ENCODE data around the gene ABCG1.

ABCG1 gene

GRCh38 chr21:42272984-42273600, 54.2 kb downstream of the ABCG1 start:
- DNase-seq: no peak

GRCh38 chr21:42276076-42276475, 57.1 kb downstream of the ABCG1 start:
- DNase-seq: no peak

- DNase-seq: no peak
Observed at GRCh38 chr21:42276526-42277154, 57.7 kb downstream of the ABCG1 start.

GRCh38 chr21:42277593-42277992, 58.7 kb downstream of the ABCG1 start:
- no peak for DNase-seq

- DNase-seq: no peak
Observed at GRCh38 chr21:42278451-42279149, 59.7 kb downstream of the ABCG1 start.

- DNase-seq: no peak
Observed at GRCh38 chr21:42279341-42279871, 60.5 kb downstream of the ABCG1 start.

- DNase-seq: no peak
Observed at GRCh38 chr21:42279888-42280287, 60.9 kb downstream of the ABCG1 start.

GRCh38 chr21:42280356-42281180, 61.6 kb downstream of the ABCG1 start:
- DNase-seq: no peak

DNA sequence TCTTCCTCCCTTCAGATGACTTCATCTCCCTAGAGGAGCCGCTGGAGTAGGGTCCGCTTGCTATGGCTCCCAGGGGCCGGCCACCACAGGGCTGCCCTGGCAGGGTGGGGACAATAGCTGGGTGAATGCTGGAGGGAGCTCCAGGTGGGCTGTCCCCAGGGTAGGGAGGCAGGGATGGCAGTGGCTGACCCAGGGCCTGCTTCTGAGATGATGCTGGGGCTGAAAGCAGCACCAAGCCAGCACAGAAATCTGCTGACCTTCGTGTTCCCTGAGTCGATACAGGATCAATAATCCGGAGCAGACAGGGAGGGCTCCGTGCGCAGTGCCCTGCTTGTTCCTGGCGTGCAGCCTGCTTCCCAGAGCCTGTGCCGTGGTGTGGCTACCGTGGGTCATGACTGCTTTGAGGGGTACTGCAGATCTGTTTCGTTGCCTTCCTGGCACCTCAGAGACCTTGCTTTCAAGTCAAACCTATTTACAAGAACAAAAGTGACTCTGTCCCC, 62.3 kb downstream of the ABCG1 start:
- DNase-seq: no peak

DNA sequence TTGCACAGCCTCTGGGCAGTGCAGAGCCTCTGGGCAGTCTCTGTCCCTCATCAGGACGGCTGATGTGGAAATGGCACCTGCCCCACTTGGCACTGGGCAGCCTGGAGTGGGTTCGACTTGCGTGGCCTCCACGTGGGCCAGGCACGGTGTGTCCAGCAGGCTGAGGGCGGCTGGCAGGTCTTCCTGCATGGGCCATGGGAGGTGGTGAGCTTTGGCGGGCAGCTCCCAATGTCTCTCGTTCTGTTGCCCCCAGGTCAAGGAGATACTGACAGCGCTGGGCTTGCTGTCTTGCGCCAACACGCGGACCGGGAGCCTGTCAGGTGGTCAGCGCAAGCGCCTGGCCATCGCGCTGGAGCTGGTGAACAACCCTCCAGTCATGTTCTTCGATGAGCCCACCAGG, 63.1 kb downstream of the ABCG1 start:
- no peak for DNase-seq

GRCh38 chr21:42282715-42283114, 63.8 kb downstream of the ABCG1 start:
- no peak for DNase-seq

- no peak for DNase-seq
Observed at GRCh38 chr21:42285569-42286245, 66.8 kb downstream of the ABCG1 start.

GRCh38 chr21:42286416-42286815, 67.5 kb downstream of the ABCG1 start:
- no peak for DNase-seq

- no peak for DNase-seq
Observed at GRCh38 chr21:42287193-42288083, 68.5 kb downstream of the ABCG1 start.

DNA sequence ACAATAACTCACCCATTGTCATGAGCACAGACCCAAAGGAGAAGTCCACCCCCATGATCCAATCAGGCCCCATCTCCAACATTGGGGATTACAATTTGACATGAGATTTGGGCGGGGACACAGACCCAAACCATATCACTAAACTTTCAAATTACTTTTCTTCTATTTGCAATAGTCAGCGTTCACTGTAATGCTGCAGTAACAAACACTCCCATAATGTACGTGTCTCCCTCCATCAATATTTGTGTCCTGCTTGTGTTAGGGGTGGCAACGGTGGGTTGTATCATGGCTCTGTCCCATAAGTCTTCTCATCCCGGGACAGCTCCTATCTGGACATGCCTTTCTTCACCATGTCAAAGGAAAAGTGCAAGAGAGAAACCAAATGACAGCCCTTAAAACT, 70.0 kb downstream of the ABCG1 start:
- no peak for DNase-seq

DNA sequence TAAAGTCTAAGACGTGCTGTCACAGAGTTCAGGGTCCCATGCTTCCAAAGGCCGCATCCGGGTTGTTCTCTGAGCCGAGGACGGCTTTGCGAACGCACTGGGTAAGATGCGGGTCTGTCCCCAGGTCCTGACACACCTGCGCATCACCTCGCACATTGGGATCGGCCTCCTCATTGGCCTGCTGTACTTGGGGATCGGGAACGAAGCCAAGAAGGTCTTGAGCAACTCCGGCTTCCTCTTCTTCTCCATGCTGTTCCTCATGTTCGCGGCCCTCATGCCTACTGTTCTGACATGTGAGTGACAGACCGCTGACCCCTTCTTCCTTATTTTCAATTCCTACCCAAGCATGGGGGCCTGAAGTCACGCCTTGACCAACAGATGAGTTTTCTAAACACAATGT, 71.0 kb downstream of the ABCG1 start:
- no peak for DNase-seq

GRCh38 chr21:42290505-42290904, 71.6 kb downstream of the ABCG1 start:
- DNase-seq: no peak

- DNase-seq: no peak
Observed at GRCh38 chr21:42291003-42291750, 72.2 kb downstream of the ABCG1 start.

DNA sequence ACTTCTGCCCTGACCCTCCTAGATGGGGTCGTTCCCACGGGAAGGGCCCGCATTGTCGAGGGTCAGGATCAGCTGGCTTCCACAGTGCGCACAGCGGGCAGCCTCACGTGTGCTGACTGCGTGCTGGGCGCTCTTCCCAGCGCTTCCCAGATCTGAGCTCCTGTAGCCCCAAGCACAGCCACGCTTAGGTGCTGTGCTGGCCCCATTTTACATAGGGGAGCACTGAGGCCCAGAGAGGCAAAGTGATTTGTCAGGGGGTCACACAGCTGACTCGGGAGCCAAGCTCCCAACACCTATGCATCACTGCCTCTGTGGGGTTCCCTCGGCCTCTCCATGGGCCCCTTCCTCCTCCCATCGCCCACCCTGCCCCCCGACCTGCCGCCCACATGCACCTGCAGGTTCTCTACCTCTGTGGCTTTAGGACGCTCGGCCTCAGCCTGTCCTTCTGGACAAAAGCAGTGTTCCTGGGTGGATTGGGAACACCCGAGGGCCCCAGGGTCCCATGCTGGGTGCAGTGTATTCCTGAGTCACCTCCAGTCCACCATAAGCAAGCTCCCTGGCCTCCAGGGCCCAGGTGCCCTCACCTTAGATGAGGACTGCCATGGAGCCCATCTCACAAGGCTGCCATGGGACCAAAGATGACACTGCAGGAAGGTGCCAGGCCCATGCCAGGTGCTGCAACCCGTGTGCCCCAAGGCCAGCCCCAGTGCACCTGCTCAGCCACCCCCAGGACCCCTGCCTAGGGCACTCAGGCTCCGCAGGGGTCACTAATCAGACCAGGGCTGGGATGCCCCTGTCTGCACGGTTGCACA, 73.0 kb downstream of the ABCG1 start:
- DNase-seq: no peak
